Astrocyte of the spinal cord (primary cell): Measurements from ENCODE around the gene WSB1.

Source experiments
- DNase-seq: peaks from one replicate; pipeline ENCODE4 v3.0.0; 2011; ENCODE audit warnings: low read depth, low spot score
- H3K4me3 ChIP-seq: 2 replicates; pipeline ENCODE4 v1.5.1; 2011; ENCODE audit warnings: low read depth, mild to moderate bottlenecking, low read length, moderate library complexity
- in situ Hi-C: cut with HindIII; loops from 2 replicates; pipeline ENCODE4 v1.10.0; 2017; ENCODE audit warnings: low sequenced_read_pairs
- TF ChIP-seq, protein P1 (sequence below): IDR thresholded peaks from 2 replicates; pipeline ENCODE4 v1.5.1; 2012; ENCODE audit warnings: low read depth, mild to moderate bottlenecking, low read length, inconsistent platforms

The WSB1 gene

DNA sequence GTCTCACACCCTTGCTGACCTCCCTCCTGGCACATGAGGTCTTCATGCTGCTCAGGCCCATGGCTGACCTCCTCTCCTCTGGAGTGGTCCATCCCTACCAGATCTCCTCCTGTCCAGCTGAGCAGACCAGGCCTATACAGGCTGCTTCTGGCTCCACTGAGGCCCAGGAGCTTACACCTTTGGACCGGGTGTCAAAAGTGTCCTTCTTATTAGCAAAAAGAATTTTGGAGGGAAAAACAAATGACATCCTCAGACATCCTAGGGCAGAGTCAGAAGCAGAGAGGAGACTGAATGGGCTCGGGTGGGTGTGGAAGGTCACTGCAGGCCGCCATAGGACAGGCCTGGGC lies 38.1 kb downstream of the WSB1 start:
- in situ Hi-C loops = no loop called here
- no peak for DNase-seq
- TF ChIP-seq, protein P1, sequence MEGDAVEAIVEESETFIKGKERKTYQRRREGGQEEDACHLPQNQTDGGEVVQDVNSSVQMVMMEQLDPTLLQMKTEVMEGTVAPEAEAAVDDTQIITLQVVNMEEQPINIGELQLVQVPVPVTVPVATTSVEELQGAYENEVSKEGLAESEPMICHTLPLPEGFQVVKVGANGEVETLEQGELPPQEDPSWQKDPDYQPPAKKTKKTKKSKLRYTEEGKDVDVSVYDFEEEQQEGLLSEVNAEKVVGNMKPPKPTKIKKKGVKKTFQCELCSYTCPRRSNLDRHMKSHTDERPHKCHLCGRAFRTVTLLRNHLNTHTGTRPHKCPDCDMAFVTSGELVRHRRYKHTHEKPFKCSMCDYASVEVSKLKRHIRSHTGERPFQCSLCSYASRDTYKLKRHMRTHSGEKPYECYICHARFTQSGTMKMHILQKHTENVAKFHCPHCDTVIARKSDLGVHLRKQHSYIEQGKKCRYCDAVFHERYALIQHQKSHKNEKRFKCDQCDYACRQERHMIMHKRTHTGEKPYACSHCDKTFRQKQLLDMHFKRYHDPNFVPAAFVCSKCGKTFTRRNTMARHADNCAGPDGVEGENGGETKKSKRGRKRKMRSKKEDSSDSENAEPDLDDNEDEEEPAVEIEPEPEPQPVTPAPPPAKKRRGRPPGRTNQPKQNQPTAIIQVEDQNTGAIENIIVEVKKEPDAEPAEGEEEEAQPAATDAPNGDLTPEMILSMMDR = no peak
- no peak overlapping the region for H3K4me3 ChIP-seq

DNA sequence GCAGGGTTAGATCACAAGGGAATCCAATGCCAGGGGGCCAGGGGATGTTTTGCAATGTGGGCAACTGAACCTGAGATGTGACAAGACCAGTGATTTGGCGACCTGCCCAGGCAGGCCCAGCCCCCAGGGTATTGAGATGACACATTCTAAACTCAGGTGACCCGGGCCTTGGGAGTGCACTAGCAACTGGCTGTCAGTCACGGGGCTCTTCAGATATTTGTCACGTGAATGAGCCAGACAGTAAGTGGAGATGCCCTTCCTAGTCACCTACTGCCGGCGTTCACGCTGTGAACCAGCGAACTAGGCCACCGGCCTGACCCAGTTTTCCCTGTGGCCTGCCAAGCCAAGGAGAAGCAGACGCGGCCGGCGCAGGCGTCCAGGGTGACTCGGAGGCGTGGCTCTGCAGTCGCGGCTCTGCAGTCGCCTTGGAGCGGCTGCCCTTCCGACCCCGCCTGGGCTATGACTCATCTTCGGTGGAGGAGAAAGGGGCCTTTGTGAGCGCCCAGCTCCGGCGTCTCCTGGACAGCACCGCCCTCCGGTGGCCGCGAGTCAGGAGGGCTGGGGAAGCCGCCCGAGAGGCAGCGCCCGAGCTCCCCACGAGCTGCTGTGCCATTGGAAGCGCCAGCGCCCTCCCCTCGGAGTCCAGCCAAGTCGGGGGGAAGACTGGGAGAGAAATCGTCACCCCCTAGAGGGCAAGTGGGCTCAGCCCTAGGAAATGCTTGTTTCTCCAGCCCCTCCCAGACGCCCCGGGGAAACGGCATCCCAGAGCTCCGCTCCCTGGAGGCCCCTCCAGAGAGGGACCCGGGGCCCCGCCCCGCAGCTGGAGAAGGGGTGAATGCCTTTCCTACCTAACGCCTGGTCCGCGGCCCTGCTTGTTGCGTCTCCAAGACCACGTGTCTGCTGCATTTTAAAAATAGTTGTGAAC lies 38.8 kb downstream of the WSB1 start:
- in situ Hi-C loops = no loop called here
- TF ChIP-seq, protein P1 = peak; percentile 87
- H3K4me3 ChIP-seq = peak overlapping the region; percentile 49

DNA sequence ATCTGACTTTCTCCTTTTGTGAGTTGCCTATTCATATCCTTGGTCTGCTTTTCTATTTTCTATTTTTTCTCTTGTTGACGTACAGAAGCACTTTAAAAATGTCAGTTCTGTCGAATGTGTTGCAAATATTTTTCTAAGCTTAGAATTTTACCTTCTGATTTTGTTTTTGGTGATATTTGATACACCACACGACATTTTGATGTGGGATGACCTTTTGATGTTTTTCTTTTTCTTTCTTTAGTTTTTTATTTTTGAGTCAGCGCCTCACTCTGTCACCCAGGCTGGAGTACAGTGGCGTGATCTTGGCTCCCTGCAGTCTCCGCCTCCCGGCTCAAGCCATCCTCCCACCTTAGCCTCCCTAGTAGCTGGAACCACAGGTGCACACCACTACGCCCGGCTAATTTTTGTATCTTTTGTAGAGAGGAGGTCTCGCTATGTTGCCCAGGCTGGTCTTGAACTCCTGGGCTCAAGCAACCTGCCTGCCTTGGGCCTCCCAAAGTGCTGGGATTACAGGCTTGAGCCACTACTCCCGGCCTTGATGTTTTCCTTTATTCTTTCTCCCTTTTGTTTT lies 39.6 kb downstream of the WSB1 start:
- in situ Hi-C loops = no loop called here
- peak overlapping the region; percentile 49 for H3K4me3 ChIP-seq
- TF ChIP-seq, protein P1 = no peak
- DNase-seq = no peak

More for the DNA sequence above, 38.8 kb downstream of the WSB1 start:
- DNase-seq = peak; percentile 98

DNA sequence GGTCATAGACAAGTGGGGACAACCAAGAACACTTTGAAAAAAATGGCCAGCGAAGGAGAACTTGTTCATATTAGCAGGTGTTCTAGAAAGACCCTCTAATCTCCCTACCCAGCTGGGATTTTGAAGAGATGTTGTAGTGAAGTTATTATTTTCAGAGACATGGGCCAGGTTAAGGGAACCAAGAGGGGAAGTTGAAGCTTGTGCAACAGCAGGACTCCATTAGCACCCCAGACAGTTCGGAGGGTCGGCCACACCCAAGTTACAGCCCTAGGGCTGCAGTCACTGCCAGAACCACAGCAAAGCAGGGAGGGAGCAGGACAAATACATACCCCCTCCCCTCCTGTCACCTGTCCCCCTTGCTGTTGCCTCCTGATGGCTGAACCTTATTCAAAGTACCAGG lies 42.3 kb downstream of the WSB1 start:
- DNase-seq = no peak
- in situ Hi-C loops = no loop called here
- H3K4me3 ChIP-seq = no peak overlapping the region
- TF ChIP-seq, protein P1 = no peak

DNA sequence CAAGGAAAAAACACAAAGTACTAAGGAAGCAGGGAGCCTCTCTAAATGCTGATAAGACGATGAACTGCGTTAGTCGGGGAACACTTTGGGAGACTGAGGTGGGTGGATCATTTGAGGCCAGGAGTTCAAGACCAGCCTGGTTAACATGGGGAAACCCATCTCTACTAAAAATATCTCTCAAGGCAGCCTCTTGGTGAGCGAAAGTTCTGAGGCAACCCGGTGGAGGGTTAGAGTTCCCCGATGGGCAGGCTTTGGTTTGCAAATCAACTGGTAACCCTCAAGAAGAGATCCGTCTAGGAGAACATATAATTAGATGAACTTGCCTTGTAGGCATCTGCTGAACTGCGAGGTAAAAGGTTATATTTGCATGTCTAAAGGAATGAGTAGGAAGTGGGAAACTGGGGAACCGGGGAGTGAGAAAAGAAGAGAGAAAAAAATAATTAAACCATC lies 44.6 kb downstream of the WSB1 start:
- DNase-seq = no peak
- TF ChIP-seq, protein P1 = no peak
- H3K4me3 ChIP-seq = no peak overlapping the region
- in situ Hi-C loops = no loop called here

DNA sequence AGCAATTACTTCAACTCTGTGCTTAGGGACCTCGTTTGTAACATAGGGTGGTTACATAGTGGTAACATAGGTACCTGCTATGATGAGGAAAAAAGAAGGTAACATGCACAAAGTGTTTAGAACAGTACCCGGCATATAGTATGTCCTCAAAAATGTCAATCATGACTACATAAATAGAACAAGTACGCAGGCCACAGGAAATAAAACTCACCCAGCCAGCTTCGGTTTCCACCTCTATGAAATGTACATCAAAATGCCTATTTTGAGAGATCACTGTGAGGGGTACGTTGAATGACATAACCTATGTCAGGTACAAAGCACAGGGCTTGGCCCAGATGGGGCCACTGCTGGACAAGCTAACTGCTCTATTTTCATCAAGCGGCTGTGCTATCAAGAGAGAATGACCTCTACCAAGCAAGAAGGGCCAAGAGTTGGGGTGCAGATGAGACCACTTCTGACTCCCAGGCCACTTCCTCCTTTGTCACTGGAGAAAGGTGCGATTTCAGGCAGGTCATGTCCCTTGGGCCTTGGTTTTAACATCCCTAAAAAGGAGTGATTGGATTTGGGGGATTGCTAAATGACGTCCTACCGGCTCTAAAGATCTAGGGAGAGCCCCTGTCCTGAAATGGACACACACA lies 45.4 kb downstream of the WSB1 start:
- TF ChIP-seq, protein P1 = no peak
- no peak for DNase-seq
- in situ Hi-C loops = no loop called here
- no peak overlapping the region for H3K4me3 ChIP-seq
